Neural cell (in vitro differentiated cells): ENCODE data around the gene OGFOD1. TPM values are rescaled to one million over a fixed set of nuclear protein-coding genes. Genes with fewer than 3 reads are reported as not detected.

Experiments used
- H2AFZ ChIP-seq: fragments of 200-600, 300-800 bp; sonication (generic), shearing (Covaris generic); 2 replicates; pipeline ENCODE4 v1.6.0; 2014; ENCODE audit warnings: low read depth, mild to moderate bottlenecking, antibody characterized with exemption, low read length, moderate library complexity
- H3F3A ChIP-seq: fragments of 200-600 bp; shearing (Covaris generic); 2 replicates; pipeline ENCODE4 v1.6.1; 2016; ENCODE audit warnings: mild to moderate bottlenecking, moderate library complexity, mixed read lengths, antibody characterized with exemption, low read length; ENCODE audit not compliant: insufficient read depth, poor library complexity, severe bottlenecking
- H3K27ac ChIP-seq: fragments of 200-600, 300-800 bp; sonication (generic), shearing (Covaris generic); 2 replicates; pipeline ENCODE4 v1.5.1; 2014; ENCODE audit warnings: mild to moderate bottlenecking, low read length, moderate library complexity
- H3K27me3 ChIP-seq: fragments of 300-800, 200-600 bp; sonication (generic), shearing (Covaris generic); 2 replicates; pipeline ENCODE4 v1.6.0; 2014; ENCODE audit warnings: mild to moderate bottlenecking, low read depth, low read length, moderate library complexity; ENCODE audit not compliant: insufficient read depth
- H3K36me3 ChIP-seq: fragments of 300-800, 200-600 bp; sonication (generic), shearing (Covaris generic); 2 replicates; pipeline ENCODE4 v1.5.1; 2014; ENCODE audit warnings: mild to moderate bottlenecking, antibody characterized with exemption, low read length, moderate library complexity; ENCODE audit not compliant: insufficient read depth
- H3K4me2 ChIP-seq: fragments of 300-800, 200-600 bp; sonication (generic), shearing (Covaris generic); 2 replicates; pipeline ENCODE4 v1.6.0; 2014; ENCODE audit warnings: mild to moderate bottlenecking, low read length
- H3K4me3 ChIP-seq: fragments of 300-800, 200-600 bp; sonication (generic), shearing (Covaris generic); 2 replicates; pipeline ENCODE4 v1.5.1; 2014; ENCODE audit warnings: mild to moderate bottlenecking, low read length, moderate library complexity
- H3K79me2 ChIP-seq: fragments of 200-600 bp; shearing (Covaris generic); replicated peaks from 2 replicates; pipeline ENCODE4 v1.6.0; 2014; ENCODE audit warnings: mild to moderate bottlenecking, low read length, moderate library complexity; ENCODE audit not compliant: insufficient read depth
- H3K9ac ChIP-seq: fragments of 300-800, 200-600 bp; sonication (generic), shearing (Covaris generic); 2 replicates; pipeline ENCODE4 v1.6.1; 2016; ENCODE audit warnings: mild to moderate bottlenecking, low read length, mixed read lengths
- H3K9me2 ChIP-seq: fragments of 200-600 bp; shearing (Covaris generic); 2 replicates; pipeline ENCODE4 v1.6.1; 2016; ENCODE audit warnings: mild to moderate bottlenecking, low read length, mixed read lengths; ENCODE audit not compliant: insufficient read depth
- H3K9me3 ChIP-seq: fragments of 200-600, 300-800 bp; sonication (generic), shearing (Covaris generic); 2 replicates; pipeline ENCODE4 v1.6.1; 2016; ENCODE audit warnings: mild to moderate bottlenecking, mixed run types, low read length, moderate library complexity, mixed read lengths
- H4K20me1 ChIP-seq: fragments of 200-600 bp; shearing (Covaris generic); 2 replicates; pipeline ENCODE4 v1.6.1; 2016; ENCODE audit warnings: mild to moderate bottlenecking, mixed run types; ENCODE audit not compliant: insufficient read depth
- CTCF ChIP-seq: fragments of 450-650 bp; IDR thresholded peaks from 2 replicates; pipeline ENCODE4 v1.5.1; 2014; ENCODE audit warnings: antibody characterized with exemption, mild to moderate bottlenecking, moderate library complexity; ENCODE audit not compliant: poor library complexity, severe bottlenecking
- EP300 ChIP-seq: fragments of 450-650 bp; conservative IDR thresholded peaks from 2 replicates; pipeline ENCODE4 v1.6.1; 2014; ENCODE audit warnings: antibody characterized with exemption, mild to moderate bottlenecking, moderate library complexity; ENCODE audit not compliant: poor library complexity, severe bottlenecking
- EZH2 ChIP-seq: fragments of 200-600, 300-800 bp; shearing (Covaris generic), sonication (generic); IDR thresholded peaks from 2 replicates; pipeline ENCODE4 v1.6.1; 2014; ENCODE audit warnings: antibody characterized with exemption, low read length, borderline replicate concordance, mild to moderate bottlenecking; ENCODE audit not compliant: insufficient read depth, poor library complexity, severe bottlenecking
- MXI1 ChIP-seq: fragments of 450-650 bp; conservative IDR thresholded peaks from 2 replicates; pipeline ENCODE4 v1.6.1; 2014; ENCODE audit warnings: antibody characterized with exemption, mild to moderate bottlenecking; ENCODE audit not compliant: poor library complexity, severe bottlenecking
- POLR2AphosphoS5 ChIP-seq: IDR thresholded peaks from 2 replicates; pipeline ENCODE4 v1.6.1; 2012
- RAD21 ChIP-seq: fragments of 450-650 bp; conservative IDR thresholded peaks from 2 replicates; pipeline ENCODE4 v1.6.1; 2014; ENCODE audit warnings: antibody characterized with exemption, mild to moderate bottlenecking, moderate library complexity
- REST ChIP-seq: IDR thresholded peaks from 2 replicates; pipeline ENCODE4 v1.6.1; 2012; ENCODE audit warnings: borderline replicate concordance
- SMC3 ChIP-seq: fragments of 450-650 bp; conservative IDR thresholded peaks from 2 replicates; pipeline ENCODE4 v1.6.1; 2014; ENCODE audit warnings: antibody characterized with exemption, mild to moderate bottlenecking, moderate library complexity; ENCODE audit not compliant: poor library complexity
- TAF1 ChIP-seq: IDR thresholded peaks from 2 replicates; pipeline ENCODE4 v1.6.1; 2012; ENCODE audit warnings: low read depth
- polyA plus RNA-seq: library from polyadenylated mRNA; depleted of rRNA; stranded (reverse); fragments of >200 nt; gene quantifications from 2 replicates; pipeline ENCODE4 v1.2.3, GENCODE V29; 2014

The OGFOD1 gene
- polyA plus RNA-seq, 1 donor from 2014 or later: 35.6 TPM

GRCh38 chr16:56468800-56469199, 17.4 kb downstream of the OGFOD1 start:
- H3K27me3 ChIP-seq: no peaks in the 10 kb centered on the region
- no peaks in the 10 kb centered on the region for H3K79me2 ChIP-seq
- no peaks in the 10 kb centered on the region for H3F3A ChIP-seq
- H3K4me3 ChIP-seq: no peak overlapping the region
- H3K4me2 ChIP-seq: no peak overlapping the region
- H3K9ac ChIP-seq: no peak overlapping the region
- no peaks in the 10 kb centered on the region for H3K9me2 ChIP-seq
- peaks cover 14% of the 10 kb centered on the region for H3K36me3 ChIP-seq
- TF ChIP-seq RAD21 (no peak), EP300 (no peak), EZH2 (no peak), REST (no peak), SMC3 (no peak), MXI1 (no peak)
- no peak overlapping the region for H2AFZ ChIP-seq
- H3K27ac ChIP-seq: no peak overlapping the region
- no peaks in the 10 kb centered on the region for H4K20me1 ChIP-seq
- H3K9me3 ChIP-seq: no peaks in the 10 kb centered on the region

GRCh38 chr16:56469748-56470147, 18.4 kb downstream of the OGFOD1 start:
- Histone ChIP-seq H3K27me3 (no peaks in the 10 kb centered on the region), H3K9me2 (no peaks in the 10 kb centered on the region), H3K9me3 (no peaks in the 10 kb centered on the region), H3F3A (no peaks in the 10 kb centered on the region), H4K20me1 (no peaks in the 10 kb centered on the region), H3K36me3 (peaks cover 14% of the 10 kb centered on the region), H3K4me3 (no peak overlapping the region), H3K27ac (no peak overlapping the region), H3K79me2 (no peaks in the 10 kb centered on the region), H3K4me2 (no peak overlapping the region), H3K9ac (no peak overlapping the region), H2AFZ (no peak overlapping the region)
- TF ChIP-seq CTCF (no peak), EP300 (no peak), SMC3 (no peak), RAD21 (no peak), TAF1 (no peak), MXI1 (no peak), EZH2 (no peak), POLR2AphosphoS5 (no peak), REST (no peak)
